K562 (cell line): ENCODE results near the gene SLC35G6. TPM values are rescaled to one million over a fixed set of nuclear protein-coding genes. Genes with fewer than 3 reads are reported as not detected.

ENCODE experiments used
- ARID1B ChIP-seq: fragments of 450-650 bp; IDR thresholded peaks from 2 replicates; pipeline ENCODE4 v1.6.1; 2016; ENCODE audit warnings: antibody characterized with exemption, mild to moderate bottlenecking, inconsistent platforms
- BRD9 ChIP-seq: fragments of 450-650 bp; IDR thresholded peaks from 2 replicates; pipeline ENCODE4 v1.6.1; 2018; ENCODE audit warnings: low read depth; ENCODE audit not compliant: partially characterized antibody
- CCAR2 ChIP-seq: fragments of 200-400 bp; formaldehyde crosslinking; IDR thresholded peaks from 2 replicates; pipeline ENCODE4 v1.6.1; 2017; ENCODE audit warnings: mild to moderate bottlenecking, low read depth, low read length
- ERF ChIP-seq: fragments of 450-650 bp; formaldehyde crosslinking; IDR thresholded peaks from 2 replicates; pipeline ENCODE4 v1.4.0; 2020; ENCODE audit warnings: mild to moderate bottlenecking, mixed read lengths
- FOXJ3 ChIP-seq: sonication (generic); formaldehyde crosslinking; IDR thresholded peaks from 2 replicates; pipeline ENCODE4 v1.4.0; 2020; ENCODE audit warnings: mild to moderate bottlenecking, missing genetic modification reagents
- FOXP1 ChIP-seq: sonication (generic); formaldehyde crosslinking; IDR thresholded peaks from 2 replicates; pipeline ENCODE4 v1.8.0; 2022; ENCODE audit warnings: mild to moderate bottlenecking, missing genetic modification reagents
- GATAD2B ChIP-seq: fragments of 450-650 bp; IDR thresholded peaks from 2 replicates; pipeline ENCODE4 v1.6.1; 2017; ENCODE audit warnings: mild to moderate bottlenecking, borderline replicate concordance
- KLF16 ChIP-seq: IDR thresholded peaks from 2 replicates; pipeline ENCODE4 v1.6.1; 2016; ENCODE audit warnings: antibody characterized with exemption
- NBN ChIP-seq: fragments of 450-650 bp; IDR thresholded peaks from 2 replicates; pipeline ENCODE4 v1.6.1; 2016; ENCODE audit warnings: low read depth, mild to moderate bottlenecking
- NFATC3 ChIP-seq: fragments of 450-650 bp; IDR thresholded peaks from 2 replicates; pipeline ENCODE4 v1.6.1; 2017; ENCODE audit warnings: mild to moderate bottlenecking
- POLR2A ChIP-seq: fragments of 450-650 bp; conservative IDR thresholded peaks from 2 replicates; pipeline ENCODE4 v1.6.1; 2016
- POLR2G ChIP-seq: fragments of 200-400 bp; formaldehyde crosslinking; IDR thresholded peaks from 2 replicates; pipeline ENCODE4 v1.6.1; 2017; ENCODE audit warnings: low read depth, mild to moderate bottlenecking, antibody characterized with exemption, low read length, moderate library complexity
- PRPF4 ChIP-seq: fragments of 200-400 bp; formaldehyde crosslinking; IDR thresholded peaks from one replicate; pipeline ENCODE4 v1.6.1; 2017; ENCODE audit warnings: low read length, low read depth, mild to moderate bottlenecking; ENCODE audit not compliant: insufficient read depth, poor library complexity, severe bottlenecking
- RFX5 ChIP-seq: IDR thresholded peaks from 2 replicates; pipeline ENCODE4 v1.6.1; 2011; ENCODE audit warnings: low read depth, mild to moderate bottlenecking, improper control_type of control experiment, low read length
- RNF219 ChIP-seq: fragments of 250-450 bp; sonication (Bioruptor Pico); IDR thresholded peaks from 2 replicates; pipeline ENCODE4 v1.5.0; 2022; ENCODE audit warnings: mild to moderate bottlenecking
- SMARCA5 ChIP-seq: fragments of 450-650 bp; IDR thresholded peaks from 2 replicates; pipeline ENCODE4 v1.6.1; 2016
- SNIP1 ChIP-seq: fragments of 450-650 bp; IDR thresholded peaks from 2 replicates; pipeline ENCODE4 v1.7.1; 2017; ENCODE audit warnings: low read depth, mild to moderate bottlenecking
- SRSF9 ChIP-seq: fragments of 200-400 bp; formaldehyde crosslinking; IDR thresholded peaks from 2 replicates; pipeline ENCODE4 v1.6.1; 2017; ENCODE audit warnings: low read depth, low read length, borderline replicate concordance
- XRCC4 ChIP-seq: IDR thresholded peaks from one replicate; pipeline ENCODE4 v1.6.1; 2011; ENCODE audit not compliant: insufficient read depth, insufficient read length; ENCODE audit errors: extremely low read depth
- ZBTB11 ChIP-seq, 3 experiments: fragments of 200-800 bp in 1 of 3; fragments of 250-450 bp in 1 of 3; fragments of 450-650 bp in 1 of 3; sonication (Bioruptor Pico) in 1 of 3; sonication (Bioruptor generic) in 1 of 3; formaldehyde crosslinking in 1 of 3; IDR thresholded peaks; 2 replicates each; pipeline versions ENCODE4 v1.6.1 to v1.8.0; 2016 to 2022; ENCODE audit warnings: mild to moderate bottlenecking in 2 of 3, missing genetic modification characterization in 2 of 3, missing compliant biosample characterization in 1 of 3, moderate library complexity in 1 of 3
- ZC3H4 ChIP-seq: sonication (generic); formaldehyde crosslinking; IDR thresholded peaks from 2 replicates; pipeline ENCODE4 v1.9.0; 2021; ENCODE audit warnings: missing genetic modification reagents, borderline replicate concordance
- ZKSCAN3 ChIP-seq: fragments of 250-450 bp; sonication (Bioruptor Pico); IDR thresholded peaks from 2 replicates; pipeline ENCODE4 v1.4.0; 2020
- ZNF316 ChIP-seq: fragments of 450-650 bp; IDR thresholded peaks from 2 replicates; pipeline ENCODE4 v1.6.1; 2016
- ZNF436 ChIP-seq: fragments of 250-450, 450-650 bp; sonication (Bioruptor Pico); formaldehyde crosslinking; IDR thresholded peaks from 2 replicates; pipeline ENCODE4 v1.7.0; 2020; ENCODE audit warnings: mild to moderate bottlenecking
- ZNF75A ChIP-seq: fragments of 450-650 bp; formaldehyde crosslinking; IDR thresholded peaks from 2 replicates; pipeline ENCODE4 v1.4.0; 2020; ENCODE audit warnings: mild to moderate bottlenecking
- polyA plus RNA-seq, 8 experiments: library from polyadenylated mRNA; depleted of rRNA in 4 of 8; stranded (reverse) in 5 of 8; unstranded in 3 of 8; fragments of >200 nt; fragmentation: Nextera tagmentation in 2 of 8; fragmentation: Illumina TruSeq in 1 of 8; extraction: Ambion mirVana in 2 of 8; extraction: Trizol in 1 of 8; gene quantifications; 2 replicates each; pipeline versions ENCODE4 v1.2.1 to v1.2.3, GENCODE V29; 2011 to 2014; ENCODE audit warnings: inconsistent platforms in 1 of 8, missing spikeins in 1 of 8
- total RNA-seq, 7 experiments: library from RNA; depleted of rRNA in 6 of 7; stranded (reverse); fragments of >200 nt in 6 of 7; fragmentation: Illumina TruSeq in 2 of 7; extraction: Trizol in 2 of 7; gene quantifications; 2 replicates each; pipeline versions ENCODE4 v1.2.1 to v1.2.3, GENCODE V29; 2011 to 2021; ENCODE audit warnings: low replicate concordance in 1 of 7

Gene SLC35G6
- total and polyA plus RNA-seq, 9 of the 15 experiments (the other 6 are each of a cell fraction or from before 2014, with no cell fraction given), result not detected

DNA sequence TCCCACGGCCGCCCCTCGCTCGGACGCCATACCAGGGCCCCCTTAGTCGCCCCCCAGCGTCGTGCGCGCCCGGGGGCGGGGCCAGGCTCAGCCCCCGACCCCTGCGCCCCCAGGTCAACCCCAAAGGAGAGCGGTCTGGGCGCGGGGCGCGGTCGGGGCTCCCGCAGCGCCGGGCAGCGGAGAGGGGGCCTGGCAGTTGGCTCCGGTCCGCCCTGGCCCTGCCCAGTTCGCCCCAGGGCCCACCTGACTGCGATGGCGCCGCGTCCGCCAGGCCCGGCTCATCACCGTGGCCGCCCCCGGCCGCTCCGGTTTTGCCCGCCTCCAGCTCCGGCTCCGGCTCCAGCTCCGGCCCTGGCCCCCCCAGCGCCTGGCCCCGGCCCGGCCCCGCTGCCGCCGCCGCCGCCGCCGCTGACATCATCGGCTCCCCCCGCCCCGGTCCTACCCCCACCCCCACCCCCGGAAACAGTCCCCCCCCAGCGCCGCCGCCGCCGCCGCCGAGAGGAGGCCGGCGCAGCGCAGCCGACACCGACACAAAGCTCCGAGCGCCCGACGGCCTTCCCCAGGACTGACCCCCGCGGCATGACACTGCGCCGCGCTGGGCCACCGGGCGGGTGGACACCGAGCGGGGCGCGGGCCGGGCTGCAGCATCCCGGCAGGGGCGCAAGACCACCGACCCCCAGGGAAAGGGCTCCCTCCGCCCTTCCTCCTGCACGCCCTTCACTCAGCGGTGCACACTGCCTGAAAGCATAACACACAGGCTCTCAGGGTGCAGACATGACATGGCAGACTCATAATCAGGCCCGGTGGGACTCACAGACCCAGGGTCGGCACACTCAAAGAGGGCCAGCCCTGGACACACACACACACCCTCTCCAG lies 1.8 kb upstream of the SLC35G6 start, which contains the start of gene ZBTB4 (continued):
- TF ChIP-seq KLF16 (no peak), ZC3H4 (CRISPR knock-in tag) (no peak), NFATC3 (no peak), FOXJ3 (CRISPR knock-in tag) (no peak), ARID1B (no peak), SNIP1 (no peak), FOXP1 (CRISPR knock-in tag) (no peak), POLR2A (peak; percentile 56; the same call in 1 of the 2 replicates), NBN (no peak), ZNF436 (CRISPR knock-in tag) (no peak), POLR2G (peak; percentile 77), XRCC4 (no peak), RFX5 (no peak), ERF (CRISPR knock-in tag) (no peak), CCAR2 (no peak), ZBTB11 (CRISPR knock-in tag; IDR thresholded peaks at IDR 0.05) (peak in 1 of 3 experiments; percentile 43; a peak in 1 of 6 replicates), BRD9 (no peak), SRSF9 (no peak), RNF219 (CRISPR knock-in tag) (no peak), ZKSCAN3 (CRISPR knock-in tag) (no peak), SMARCA5 (no peak), ZNF316 (no peak), ZNF75A (CRISPR knock-in tag) (no peak), GATAD2B (no peak), PRPF4 (no peak)
